Measurements from ENCODE around the gene SLC46A3.

The SLC46A3 gene

GRCh38 chr13:28735481-28736029, 16.8 kb upstream of the SLC46A3 start:
- no peak for ATAC-seq

GRCh38 chr13:28734906-28735305, 16.1 kb upstream of the SLC46A3 start:
- TF ChIP-seq ZNF565 (CRISPR knock-in tag; conservative IDR thresholded peaks at IDR 0.05; ENCODE audit: low read depth) (no peak), ISL1 (CRISPR knock-in tag; IDR thresholded peaks at IDR 0.05) (no peak), CSRNP3 (CRISPR knock-in tag; IDR thresholded peaks at IDR 0.05) (no peak), RARB (CRISPR knock-in tag; IDR thresholded peaks at IDR 0.05) (no peak), TCF4 (CRISPR knock-in tag; IDR thresholded peaks at IDR 0.05; ENCODE audit: borderline replicate concordance) (no peak)
- no peak for ATAC-seq

More at GRCh38 chr13:28735481-28736029, 16.8 kb upstream of the SLC46A3 start:
- TF ChIP-seq BACH2 (CRISPR knock-in tag; IDR thresholded peaks at IDR 0.05; ENCODE audit: borderline replicate concordance) (no peak), CSDC2 (CRISPR knock-in tag; IDR thresholded peaks at IDR 0.05) (no peak), TCF4 (CRISPR knock-in tag; IDR thresholded peaks at IDR 0.05; ENCODE audit: borderline replicate concordance) (no peak), TOX (CRISPR knock-in tag; IDR thresholded peaks at IDR 0.05; ENCODE audit: borderline replicate concordance) (no peak), ISL1 (CRISPR knock-in tag; IDR thresholded peaks at IDR 0.05) (no peak), ZNF565 (CRISPR knock-in tag; conservative IDR thresholded peaks at IDR 0.05; ENCODE audit: low read depth) (no peak), ZC3H10 (CRISPR knock-in tag; IDR thresholded peaks at IDR 0.05) (no peak), RARB (CRISPR knock-in tag; IDR thresholded peaks at IDR 0.05) (no peak), GLIS3 (CRISPR knock-in tag; IDR thresholded peaks at IDR 0.05) (no peak), CREB5 (CRISPR knock-in tag; IDR thresholded peaks at IDR 0.05; ENCODE audit: low read depth) (no peak), ZNF70 (CRISPR knock-in tag; IDR thresholded peaks at IDR 0.05) (no peak), OSR1 (CRISPR knock-in tag; IDR thresholded peaks at IDR 0.05) (no peak), SNAI2 (CRISPR knock-in tag; IDR thresholded peaks at IDR 0.05) (no peak), CSRNP3 (CRISPR knock-in tag; IDR thresholded peaks at IDR 0.05) (no peak), ZNF8 (CRISPR knock-in tag; IDR thresholded peaks at IDR 0.05) (no peak), POU6F1 (CRISPR knock-in tag; IDR thresholded peaks at IDR 0.05; ENCODE audit: borderline replicate concordance, low read depth) (no peak), PPARA (CRISPR knock-in tag; IDR thresholded peaks at IDR 0.05; ENCODE audit: borderline replicate concordance) (no peak), ARNTL (CRISPR knock-in tag; IDR thresholded peaks at IDR 0.05; ENCODE audit: borderline replicate concordance, low read depth) (no peak), TSHZ2 (CRISPR knock-in tag; IDR thresholded peaks at IDR 0.05) (no peak), ZFP3 (CRISPR knock-in tag; IDR thresholded peaks at IDR 0.05) (no peak)

- ATAC-seq = no peak
- TF ChIP-seq ZNF565 (CRISPR knock-in tag; conservative IDR thresholded peaks at IDR 0.05; ENCODE audit: low read depth) (no peak), OSR1 (CRISPR knock-in tag; IDR thresholded peaks at IDR 0.05) (no peak), ISL1 (CRISPR knock-in tag; IDR thresholded peaks at IDR 0.05) (no peak), BACH2 (CRISPR knock-in tag; IDR thresholded peaks at IDR 0.05; ENCODE audit: borderline replicate concordance) (no peak), CREB5 (CRISPR knock-in tag; IDR thresholded peaks at IDR 0.05; ENCODE audit: low read depth) (no peak), ZNF70 (CRISPR knock-in tag; IDR thresholded peaks at IDR 0.05) (no peak), GLIS3 (CRISPR knock-in tag; IDR thresholded peaks at IDR 0.05) (no peak), ZNF8 (CRISPR knock-in tag; IDR thresholded peaks at IDR 0.05) (no peak), TCF4 (CRISPR knock-in tag; IDR thresholded peaks at IDR 0.05; ENCODE audit: borderline replicate concordance) (no peak), ZC3H10 (CRISPR knock-in tag; IDR thresholded peaks at IDR 0.05) (no peak), ESRRG (CRISPR knock-in tag; IDR thresholded peaks at IDR 0.05) (no peak), TSHZ2 (CRISPR knock-in tag; IDR thresholded peaks at IDR 0.05) (no peak), ZFP3 (CRISPR knock-in tag; IDR thresholded peaks at IDR 0.05) (no peak), PPARA (CRISPR knock-in tag; IDR thresholded peaks at IDR 0.05; ENCODE audit: borderline replicate concordance) (no peak), ARNTL (CRISPR knock-in tag; IDR thresholded peaks at IDR 0.05; ENCODE audit: borderline replicate concordance, low read depth) (no peak), TOX (CRISPR knock-in tag; IDR thresholded peaks at IDR 0.05; ENCODE audit: borderline replicate concordance) (no peak), SNAI2 (CRISPR knock-in tag; IDR thresholded peaks at IDR 0.05) (no peak)
Measured at GRCh38 chr13:28730762-28731161, 12.0 kb upstream of the SLC46A3 start.

All from SK-N-SH treated with all-trans-retinoic acid at 6 μM for 48 hours (cell line).